Erythroblast (primary cell): ENCODE measurements around the gene ALPG.
"Not testable (repeated sequence)": the region's sequence is repeated elsewhere in the genome, so short reads cannot be mapped to it uniquely, and the experiment has no call there.

Experiments used
- DNase-seq, 2 experiments: peaks; one replicate each; lab custom pipeline; 2025; lab: John Stamatoyannopoulos, UW
- GATA1 ChIP-seq: IDR thresholded peaks from 2 replicates; pipeline ENCODE4 v1.6.1; 2011; ENCODE audit warnings: low read depth, mild to moderate bottlenecking, control low read depth, low read length, moderate library complexity
- POLR2A ChIP-seq: IDR thresholded peaks from 2 replicates; pipeline ENCODE4 v1.6.1; 2011; ENCODE audit warnings: mild to moderate bottlenecking, low read length

Gene ALPG

GRCh38 chr2:232415736-232416520 lies 9.3 kb downstream of the ALPG start:
- TF ChIP-seq GATA1 (no peak), POLR2A (no peak)

GRCh38 chr2:232416521-232417470 lies 10.2 kb downstream of the ALPG start:
- no peak for DNase-seq
- no peak for TF ChIP-seq GATA1

More at GRCh38 chr2:232415736-232416520, 9.3 kb downstream of the ALPG start:
- DNase-seq, result no peak

GRCh38 chr2:232417489-232417888 lies 10.8 kb downstream of the ALPG start:
- TF ChIP-seq GATA1 (no peak), POLR2A (no peak)
- DNase-seq, result no peak

- DNase-seq, result no peak
- TF ChIP-seq POLR2A (no peak), GATA1 (no peak)
These were observed 11.4 kb downstream of the ALPG start for GRCh38 chr2:232418056-232418455.

GRCh38 chr2:232418466-232419244 lies 12.0 kb downstream of the ALPG start:
- no peak for TF ChIP-seq POLR2A
- no peak for TF ChIP-seq GATA1
- no peak for DNase-seq

- DNase-seq, result no peak
- no peak for TF ChIP-seq POLR2A
- no peak for TF ChIP-seq GATA1
These were observed 12.8 kb downstream of the ALPG start for GRCh38 chr2:232419245-232420072.

- no peak for TF ChIP-seq GATA1
- TF ChIP-seq POLR2A, result no peak
- no peak for DNase-seq
These were observed 13.4 kb downstream of the ALPG start for GRCh38 chr2:232420073-232420454.

- DNase-seq, result no peak
- TF ChIP-seq GATA1 (no peak), POLR2A (no peak)
These were observed 14.0 kb downstream of the ALPG start for GRCh38 chr2:232420463-232421188.

- TF ChIP-seq GATA1, result no peak
- DNase-seq, result no peak
These were observed 14.6 kb downstream of the ALPG start for GRCh38 chr2:232421189-232421785.

GRCh38 chr2:232422051-232422450 lies 15.4 kb downstream of the ALPG start:
- DNase-seq, result no peak
- TF ChIP-seq POLR2A (no peak), GATA1 (no peak)

- not testable (repeated sequence) for DNase-seq
These were observed 16.4 kb downstream of the ALPG start for GRCh38 chr2:232422996-232423395.

- not testable (repeated sequence) for DNase-seq
These were observed 16.8 kb downstream of the ALPG start for GRCh38 chr2:232423407-232423806.
